Measurements from ENCODE around the gene CATSPER4.

GRCh38 chr1:26189751-26190275 lies 589 bp upstream of the CATSPER4 start:
- TF ChIP-seq CTCF (IDR thresholded peaks at IDR 0.05) (no peak), POLR2A (IDR thresholded peaks at IDR 0.05) (no peak)

Measured in right lobe of liver (tissue), 4 donors.